HG02610 (cell line): ENCODE results near the gene STRIP2.
"Not testable (repeated sequence)": the region's sequence is repeated elsewhere in the genome, so short reads cannot be mapped to it uniquely, and the experiment has no call there.

Source experiments
- ATAC-seq: cut with Tn5 transposase; IDR thresholded peaks from one replicate; pipeline ENCODE4 v1.9.1; 2021; ENCODE audit warnings: mild to moderate bottlenecking, moderate library complexity; ENCODE audit not compliant: unreplicated experiment

The STRIP2 gene

DNA sequence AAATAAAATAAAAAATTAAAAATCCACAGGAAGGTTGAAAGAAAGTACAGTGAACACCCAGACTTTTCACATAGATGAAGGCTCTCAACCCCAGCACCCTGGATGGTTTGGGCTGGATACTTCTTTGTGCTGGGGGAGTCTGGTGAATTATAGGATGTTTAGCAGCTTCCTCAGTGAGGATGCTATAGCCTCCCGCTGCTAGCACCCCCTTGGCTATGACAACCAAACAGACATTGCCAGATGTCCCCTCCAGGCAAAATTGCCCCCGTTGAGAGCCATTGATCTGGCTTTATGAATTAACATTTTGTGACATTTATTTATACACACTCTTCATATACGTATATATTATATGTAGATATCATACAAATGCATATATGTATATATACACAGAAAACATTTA is 89.7 kb downstream of the STRIP2 start:
- ATAC-seq, result no peak

DNA sequence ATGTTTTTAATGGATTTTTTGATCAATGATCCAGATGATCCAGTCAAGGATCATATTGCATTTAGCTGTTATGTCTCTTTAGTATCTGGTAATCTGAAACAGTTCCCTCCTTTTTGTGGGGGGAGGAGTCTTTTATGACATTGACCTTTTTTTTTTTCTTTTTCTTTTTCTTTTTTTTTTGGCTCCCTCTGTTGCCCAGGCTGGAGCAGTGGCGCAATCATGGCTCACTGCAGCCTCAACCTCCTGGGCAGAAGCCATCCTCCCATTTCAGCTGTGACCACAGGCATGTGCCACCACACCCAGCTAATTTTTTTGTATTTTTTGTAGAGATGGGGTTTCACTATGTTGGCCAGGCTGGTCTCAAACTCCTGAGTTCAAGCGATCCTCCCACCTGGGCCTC is 90.2 kb downstream of the STRIP2 start:
- not testable (repeated sequence) for ATAC-seq

DNA sequence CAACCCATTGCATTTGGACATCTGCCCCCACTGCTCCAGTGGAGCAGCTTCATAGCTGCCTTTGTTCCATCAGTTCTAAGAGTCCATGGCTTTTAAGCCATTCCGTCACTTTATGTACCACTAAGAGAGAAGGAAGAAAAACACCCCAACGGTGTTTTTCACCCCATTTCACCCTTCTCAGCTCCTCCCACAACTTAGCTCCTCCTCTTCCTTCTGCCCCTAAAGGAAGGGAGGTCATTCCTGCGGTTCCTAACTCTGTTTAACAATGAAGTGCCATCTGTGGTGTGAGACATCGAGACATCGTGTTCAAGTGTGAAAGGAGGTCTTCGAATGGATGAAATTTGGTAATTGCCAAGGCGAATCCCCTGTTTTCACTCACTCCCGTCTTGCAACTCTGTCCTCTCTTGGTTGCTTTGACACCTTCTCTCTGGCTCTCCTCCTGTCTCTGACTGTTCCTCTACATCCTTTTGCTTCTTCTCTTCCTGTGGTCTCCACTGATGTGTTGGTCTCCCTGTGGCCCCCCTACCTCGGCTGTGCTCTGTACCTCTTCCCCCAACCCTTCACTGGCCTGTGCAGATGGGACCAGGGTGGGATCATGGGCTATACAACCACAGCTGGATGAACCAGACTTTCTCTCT is 91.1 kb downstream of the STRIP2 start:
- no peak for ATAC-seq

DNA sequence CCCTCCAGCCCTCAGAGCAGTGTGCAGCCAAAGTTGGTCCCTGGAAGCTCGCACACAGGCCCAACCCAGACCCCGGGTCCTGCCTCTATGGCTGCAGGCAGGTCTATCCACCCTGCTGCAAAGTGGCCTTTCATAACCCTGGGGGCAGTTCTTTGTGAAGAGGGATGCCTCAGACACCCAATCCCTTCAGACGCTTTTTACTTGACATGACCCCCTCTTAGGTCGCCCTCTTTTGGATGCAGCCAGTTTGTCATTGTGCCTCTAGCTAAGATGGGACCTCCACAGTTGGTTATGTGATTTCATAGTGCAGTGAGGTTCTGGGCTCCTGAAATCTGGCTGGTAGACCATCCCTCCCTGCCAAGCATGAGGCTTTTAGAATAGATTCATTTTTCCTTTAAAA is 95.4 kb downstream of the STRIP2 start:
- no peak for ATAC-seq

DNA sequence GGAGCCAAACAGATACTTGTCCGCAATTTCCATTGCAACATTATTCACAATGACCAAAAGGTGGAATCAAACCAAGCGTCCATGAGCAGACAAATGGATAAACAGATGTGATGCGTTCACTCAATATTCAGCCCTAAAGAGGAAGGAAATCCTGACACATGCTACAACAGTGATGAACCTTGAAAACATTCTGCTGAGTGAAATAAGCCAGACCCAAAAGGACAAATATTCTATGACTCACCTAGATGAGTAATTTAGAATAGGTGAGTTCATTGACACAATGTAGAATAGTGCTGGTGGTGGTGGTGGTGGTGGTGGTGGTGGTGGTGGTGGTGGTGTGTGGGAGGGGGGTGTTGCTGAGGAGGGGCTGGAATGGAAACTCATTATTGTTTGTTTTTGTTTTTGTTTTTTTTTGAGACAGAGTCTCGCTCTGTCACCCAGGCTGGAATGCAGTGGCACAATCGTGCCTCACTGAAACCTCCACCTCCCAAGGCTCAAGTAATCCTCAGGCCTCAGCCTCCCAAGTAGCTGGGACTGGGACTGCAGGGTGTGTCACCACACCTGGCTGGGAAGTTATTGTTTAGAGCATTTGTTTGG is 96.7 kb downstream of the STRIP2 start:
- ATAC-seq, result no peak

DNA sequence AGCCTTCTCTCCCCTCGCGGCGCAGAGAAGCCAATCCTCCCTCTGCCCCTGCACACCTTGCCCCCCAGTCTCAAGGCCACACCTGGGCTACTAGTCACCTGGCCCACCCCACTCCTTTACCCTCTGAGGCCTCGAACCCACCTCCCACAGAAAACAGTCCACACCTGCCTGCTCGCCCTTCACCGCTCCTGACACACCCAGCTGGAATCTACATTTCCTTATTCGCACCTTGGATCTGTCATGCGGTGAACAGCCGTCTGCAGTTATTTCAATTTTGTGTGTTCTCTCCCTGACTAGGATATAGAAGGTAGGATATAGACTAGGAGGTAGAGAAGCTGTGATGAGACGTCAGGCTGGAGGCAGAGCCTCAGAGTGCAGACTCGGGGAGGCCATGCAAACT is 97.5 kb downstream of the STRIP2 start:
- no peak for ATAC-seq

DNA sequence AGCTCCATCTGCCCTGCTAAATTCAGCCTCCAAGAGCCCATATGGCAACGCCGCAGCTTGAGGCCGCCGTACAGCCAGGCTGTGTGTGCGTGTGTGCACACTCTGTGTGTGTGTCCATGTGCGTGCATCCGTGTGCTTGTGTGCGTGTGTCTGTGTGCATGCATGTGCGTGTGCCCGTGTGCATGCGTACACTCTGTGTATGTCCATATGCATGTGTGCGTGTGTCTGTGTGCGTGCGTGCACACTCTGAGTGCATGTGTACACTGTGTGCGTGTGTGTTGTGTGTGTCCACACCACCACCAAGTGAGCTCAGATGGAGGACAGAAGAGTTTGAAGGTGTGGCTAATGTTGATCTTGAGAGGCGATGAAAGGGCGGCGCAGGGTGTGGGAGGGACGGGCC is 98.1 kb downstream of the STRIP2 start:
- no peak for ATAC-seq

DNA sequence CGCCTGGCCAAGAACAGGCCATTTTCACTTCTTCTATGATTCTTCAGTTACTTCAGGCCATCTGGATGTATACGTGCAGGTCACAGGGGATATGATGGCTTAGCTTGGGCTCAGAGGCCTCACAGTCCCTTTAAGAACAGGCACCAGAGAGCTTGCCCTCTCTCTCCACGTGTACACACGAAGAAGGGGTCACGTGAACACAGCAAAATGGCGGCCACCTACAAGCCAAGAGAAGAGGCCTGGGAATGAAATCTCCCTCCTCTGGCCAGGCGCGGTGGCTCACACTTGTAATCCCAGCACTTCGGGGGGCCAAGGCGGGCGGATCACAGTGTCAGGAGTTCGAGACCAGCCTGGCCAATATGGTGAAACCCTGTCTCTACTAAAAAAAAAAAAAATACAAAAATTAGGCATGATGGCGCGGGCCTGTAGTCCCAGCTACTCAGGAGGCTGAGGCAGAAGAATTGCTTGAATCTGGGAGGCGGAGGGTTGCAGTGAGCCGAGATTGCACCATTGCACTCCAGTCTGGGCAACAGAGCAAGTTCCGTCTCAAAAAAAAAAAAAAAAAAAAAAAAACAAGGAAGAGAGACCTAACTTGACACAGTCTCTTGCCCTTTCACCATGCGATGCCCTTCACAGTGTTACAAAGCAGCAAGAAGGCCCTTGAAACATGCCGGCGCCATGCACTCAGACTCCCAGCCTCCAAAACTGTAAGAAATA is 100.5 kb downstream of the STRIP2 start:
- not testable (repeated sequence) for ATAC-seq

DNA sequence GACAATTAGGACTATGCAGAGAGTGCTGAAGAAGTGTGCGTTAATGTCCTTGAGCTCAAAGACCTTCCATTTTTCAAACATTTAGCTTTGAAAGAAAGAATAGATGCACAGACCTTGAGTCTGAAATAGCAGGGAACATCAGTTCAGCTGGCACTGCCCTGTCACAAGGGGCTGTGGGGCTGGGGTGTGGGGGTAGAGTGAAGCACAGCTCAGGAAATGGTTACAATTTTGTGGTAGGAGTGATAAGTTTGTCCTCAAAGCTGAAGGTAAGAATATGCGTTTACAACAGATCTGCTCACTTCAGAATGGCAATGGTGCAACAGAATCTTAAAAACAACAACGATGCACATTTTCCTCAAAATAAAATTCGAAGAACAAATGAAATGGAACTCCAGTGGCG is 101.7 kb downstream of the STRIP2 start:
- ATAC-seq, result no peak

DNA sequence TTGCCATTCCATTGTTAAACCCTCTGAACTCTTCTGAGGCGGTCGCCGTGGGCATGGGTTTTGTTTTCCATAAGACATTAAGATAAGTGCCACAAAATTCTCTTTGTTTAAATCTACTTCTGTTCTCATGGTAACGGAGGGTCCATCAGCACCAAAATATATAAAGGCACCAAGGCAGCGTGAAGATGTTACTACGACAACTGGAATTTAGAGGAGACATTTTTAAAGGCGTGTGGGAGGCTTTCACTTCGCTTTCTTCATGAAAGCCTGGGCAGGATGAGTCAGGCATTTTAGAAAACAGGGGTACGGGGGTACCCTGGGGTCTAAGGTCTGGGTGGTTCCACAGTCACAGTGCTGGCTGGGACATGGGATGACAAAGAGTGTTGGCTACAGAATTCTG is 102.1 kb downstream of the STRIP2 start:
- no peak for ATAC-seq
